Transverse colon (tissue), 4 donors: ENCODE results near the gene POLR3GL. TPM values are rescaled to one million over a fixed set of nuclear protein-coding genes. Genes with fewer than 3 reads are reported as not detected.

ENCODE experiments used
- DNase-seq: peaks from one replicate; pipeline ENCODE4 v3.0.0-alpha.2; 2019
- H3K27ac ChIP-seq, 4 donors: fragments of 200-600 bp; sonication (generic); 2 replicates each; pipeline ENCODE4 v1.5.1; 2016 to 2018; ENCODE audit warnings: inconsistent platforms in 4 of 4
- H3K27me3 ChIP-seq: fragments of 200-600 bp; sonication (generic); 2 replicates; pipeline ENCODE4 v1.5.1; 2017; ENCODE audit warnings: inconsistent platforms
- H3K36me3 ChIP-seq, 4 donors: fragments of 200-600 bp; sonication (generic); 2 replicates each; pipeline ENCODE4 v1.5.1; 2017 to 2019; ENCODE audit warnings: inconsistent platforms in 4 of 4
- H3K4me1 ChIP-seq, 4 donors: fragments of 200-600 bp; sonication (generic); 2 replicates each; pipeline ENCODE4 v1.5.1; 2017 to 2020; ENCODE audit warnings: inconsistent platforms in 4 of 4
- H3K4me3 ChIP-seq, 4 donors: fragments of 200-600 bp; sonication (generic); 1 replicate in 1 of 4; 2 replicates in 3 of 4; pipeline versions ENCODE4 v1.5.1 to v1.6.1; 2017 to 2019; ENCODE audit warnings: inconsistent platforms in 4 of 4
- H3K9me3 ChIP-seq, 2 donors: fragments of 200-600 bp; sonication (generic); 2 replicates each; pipeline ENCODE4 v1.5.1; 2017 to 2019; ENCODE audit warnings: inconsistent platforms in 2 of 2
- CTCF ChIP-seq, 5 experiments: fragments of 200-600 bp in 3 of 5; fragments of 450-650 bp in 2 of 5; sonication (generic) in 3 of 5; IDR thresholded peaks; 1 replicate in 2 of 5; 2 replicates in 3 of 5; pipeline ENCODE4 v1.5.1; 2016 to 2017; ENCODE audit warnings: antibody characterized with exemption in 5 of 5, inconsistent platforms in 3 of 5, mild to moderate bottlenecking in 2 of 5, moderate library complexity in 1 of 5
- EP300 ChIP-seq: sonication (generic); formaldehyde crosslinking; IDR thresholded peaks from one replicate; pipeline ENCODE4 v1.6.1; 2017; ENCODE audit warnings: antibody characterized with exemption, low read depth
- POLR2A ChIP-seq: fragments of 450-650 bp; IDR thresholded peaks from one replicate; pipeline ENCODE4 v1.6.1; 2016; ENCODE audit warnings: antibody characterized with exemption, mild to moderate bottlenecking, moderate library complexity
- POLR2AphosphoS5 ChIP-seq, 3 donors: sonication (generic); formaldehyde crosslinking; IDR thresholded peaks; one replicate each; pipeline ENCODE4 v1.6.1; 2016; ENCODE audit warnings: antibody characterized with exemption in 3 of 3
- WGBS, 2 donors: methylation state at CpG; one replicate each; pipeline ENCODE4 v1.1.5; 2018; ENCODE audit warnings: low coverage in 1 of 2; 5-methylcytosine and 5-hydroxymethylcytosine counted together
- in situ Hi-C, 4 donors: fragments of 200-750 bp; cut with MboI; loops; one replicate each; pipeline versions ENCODE4 v1.15.0 to v1.15.1; 2017; ENCODE audit warnings: low sequenced_read_pairs in 3 of 4, low pct_ligation_motif_present in 1 of 4, low pct_unique_long_range_greater_than_20kb in 1 of 4
- intact Hi-C: fragments of 100-400 bp; cut with DNase I; formaldehyde crosslinking; loops from one replicate; pipeline ENCODE4 v1.15.1; 2023; ENCODE audit warnings: low total_unique reads
- total RNA-seq, 4 donors: library from RNA; depleted of rRNA; stranded (reverse); fragments of >200 nt; gene quantifications; one replicate each; pipeline ENCODE4 v1.1.0, GENCODE V29; 2016

Gene POLR3GL
- total RNA-seq, 4 donors from 2014 or later, result 1.2 to 23.7 (median 14.4) TPM

DNA sequence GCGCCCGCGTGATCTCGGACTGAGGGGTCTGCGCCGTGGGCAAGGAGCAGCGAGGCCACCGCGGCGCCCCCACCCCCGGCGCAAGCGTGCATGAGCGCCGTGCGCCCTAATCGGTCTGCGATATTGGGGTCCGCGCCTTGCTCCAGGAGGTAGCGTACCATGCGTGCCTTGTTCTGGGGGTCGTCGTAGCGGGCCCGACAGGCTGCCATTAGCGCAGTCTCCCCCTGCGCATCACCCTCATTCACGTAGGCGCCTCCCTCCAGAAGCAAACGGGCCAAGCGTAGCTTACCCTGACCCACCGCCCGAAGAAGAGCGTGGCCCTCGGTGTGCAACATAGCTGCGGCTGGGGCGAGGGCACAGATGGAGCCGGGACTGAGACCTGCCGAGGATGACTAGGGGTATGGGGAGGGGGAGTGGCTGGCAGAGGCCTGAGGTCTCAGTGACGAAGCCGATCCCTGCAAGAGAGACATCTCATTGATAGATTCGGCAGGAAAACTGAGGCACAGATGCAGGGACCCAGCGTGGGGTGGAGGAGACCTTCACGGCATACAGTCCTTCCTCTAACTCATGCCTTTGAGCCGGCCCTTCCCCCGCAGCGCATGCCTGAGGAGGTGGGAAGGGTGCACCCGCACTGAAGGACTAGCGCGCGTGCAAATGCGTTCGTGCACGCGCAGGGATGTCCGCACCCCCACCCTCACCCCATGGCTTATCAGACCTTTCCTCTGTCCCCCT lies 2.9 kb upstream of the POLR3GL start:
- Histone ChIP-seq H3K27me3 (peaks cover 36% of the 10 kb centered on the region), H3K4me3 (peak overlapping the region; percentile 42 to 67 (median 47)), H3K4me1 (peaks cover 25 to 69% (median 50%) of the 10 kb centered on the region in 4 donors), H3K27ac (peak overlapping the region; percentile 87 to 95 (median 90)), H3K9me3 (no peaks in the 10 kb centered on the region), H3K36me3 (no peaks in the 10 kb centered on the region)
- no peak for TF ChIP-seq CTCF (IDR thresholded peaks at IDR 0.05)
- no peak for TF ChIP-seq POLR2AphosphoS5 (IDR thresholded peaks at IDR 0.05)
- no peak for TF ChIP-seq EP300
- TF ChIP-seq POLR2A, result no peak
- intact Hi-C loops, result no loop called here
- DNase-seq, result peak; percentile 63
- 4% methylated on average over 54 of the region's 57 CpGs; no CpG with 5 or more reads in 1 of the 2 donors for WGBS, 2 donors
- in situ Hi-C loops, result no loop called here

- H3K36me3 ChIP-seq, result no peaks in the 10 kb centered on the region
- 0 to 2% methylated on average over 4 to 27 of the region's 36 CpGs for WGBS, 2 donors
- peak; percentile 38 for DNase-seq
- H3K9me3 ChIP-seq, result peaks cover 0 to 4% of the 10 kb centered on the region in 2 donors
- peaks cover 36% of the 10 kb centered on the region for H3K27me3 ChIP-seq
- TF ChIP-seq EP300, result no peak
- TF ChIP-seq POLR2A, result no peak
- no peak for TF ChIP-seq CTCF (IDR thresholded peaks at IDR 0.05)
- TF ChIP-seq POLR2AphosphoS5 (IDR thresholded peaks at IDR 0.05), result no peak
- H3K27ac ChIP-seq, result peak overlapping the region; percentile 87 to 95 (median 90)
- peaks cover 25 to 63% (median 49%) of the 10 kb centered on the region in 4 donors for H3K4me1 ChIP-seq
- in situ Hi-C loops, result no loop called here
- intact Hi-C loops, result no loop called here
- H3K4me3 ChIP-seq, result peak overlapping the region; percentile 42 to 67 (median 47)
Measured at GRCh38 chr1:145962157-145963102, 2.1 kb upstream of the POLR3GL start.

- Histone ChIP-seq H3K4me3 (peak overlapping the region in 3 of 4 donors; percentile 39 to 76 (median 58)), H3K27ac (peak overlapping the region; percentile 87 to 95 (median 90)), H3K9me3 (peaks cover 0 to 4% of the 10 kb centered on the region in 2 donors), H3K4me1 (peaks cover 21 to 58% (median 45%) of the 10 kb centered on the region in 4 donors), H3K27me3 (peaks cover 36% of the 10 kb centered on the region), H3K36me3 (no peaks in the 10 kb centered on the region)
- no peak for DNase-seq
- intact Hi-C loops, result no loop called here
- WGBS, 2 donors, result 16 to 29% methylated on average over 5 of the region's 5 CpGs
- no peak for TF ChIP-seq EP300
- no peak for TF ChIP-seq POLR2AphosphoS5 (IDR thresholded peaks at IDR 0.05)
- TF ChIP-seq CTCF (IDR thresholded peaks at IDR 0.05), result no peak
- TF ChIP-seq POLR2A, result no peak
- in situ Hi-C loops, result no loop called here
Measured at GRCh38 chr1:145963265-145964019, 1.0 kb upstream of the POLR3GL start.
